Measurements from ENCODE around the gene RRBP1. TPM values are rescaled to one million over a fixed set of nuclear protein-coding genes. Genes with fewer than 3 reads are reported as not detected.

The RRBP1 gene
- total RNA-seq, 2 donors from 2014 or later: 313 to 511 TPM

DNA sequence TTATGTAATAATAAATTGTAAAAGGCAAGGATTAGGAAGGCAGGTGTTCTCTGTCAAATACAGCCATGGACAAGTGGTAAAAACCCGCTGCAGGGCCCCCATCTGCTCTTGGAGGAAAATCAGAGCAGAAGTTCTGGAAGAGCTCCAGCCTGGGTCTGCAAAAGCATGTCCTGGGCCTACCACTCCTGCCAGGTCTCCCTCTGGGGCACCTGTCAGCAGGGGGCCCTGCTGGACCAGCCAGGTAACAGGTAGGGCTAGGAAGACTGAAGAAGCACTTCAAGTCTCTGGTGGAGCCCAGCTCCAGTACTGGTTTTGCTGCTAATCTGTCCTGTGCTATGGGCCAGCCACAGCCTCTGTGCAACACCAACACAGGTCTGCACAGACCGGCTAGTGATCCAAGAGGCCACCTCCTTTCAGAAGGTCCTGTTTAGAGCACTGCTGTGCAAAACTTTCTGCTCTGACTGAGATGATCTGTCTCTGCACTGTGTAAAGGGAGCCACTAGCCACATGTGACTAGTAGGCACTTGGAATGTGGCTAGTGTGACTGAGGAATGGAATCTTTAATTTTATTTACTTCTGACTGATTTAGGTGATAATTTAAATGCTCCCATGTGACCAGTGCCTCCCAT is 30.2 kb downstream of the RRBP1 start:
- 18 to 34% methylated on average over 1 to 2 of the region's 2 CpGs for WGBS, 2 donors
- DNase-seq (peak in 3 of 4 donors; percentile 57 to 67 (median 66)), ATAC-seq (peak; percentile 14)
- TF ChIP-seq POLR2A (IDR thresholded peaks at IDR 0.05): no peak
- TF ChIP-seq, protein P1, sequence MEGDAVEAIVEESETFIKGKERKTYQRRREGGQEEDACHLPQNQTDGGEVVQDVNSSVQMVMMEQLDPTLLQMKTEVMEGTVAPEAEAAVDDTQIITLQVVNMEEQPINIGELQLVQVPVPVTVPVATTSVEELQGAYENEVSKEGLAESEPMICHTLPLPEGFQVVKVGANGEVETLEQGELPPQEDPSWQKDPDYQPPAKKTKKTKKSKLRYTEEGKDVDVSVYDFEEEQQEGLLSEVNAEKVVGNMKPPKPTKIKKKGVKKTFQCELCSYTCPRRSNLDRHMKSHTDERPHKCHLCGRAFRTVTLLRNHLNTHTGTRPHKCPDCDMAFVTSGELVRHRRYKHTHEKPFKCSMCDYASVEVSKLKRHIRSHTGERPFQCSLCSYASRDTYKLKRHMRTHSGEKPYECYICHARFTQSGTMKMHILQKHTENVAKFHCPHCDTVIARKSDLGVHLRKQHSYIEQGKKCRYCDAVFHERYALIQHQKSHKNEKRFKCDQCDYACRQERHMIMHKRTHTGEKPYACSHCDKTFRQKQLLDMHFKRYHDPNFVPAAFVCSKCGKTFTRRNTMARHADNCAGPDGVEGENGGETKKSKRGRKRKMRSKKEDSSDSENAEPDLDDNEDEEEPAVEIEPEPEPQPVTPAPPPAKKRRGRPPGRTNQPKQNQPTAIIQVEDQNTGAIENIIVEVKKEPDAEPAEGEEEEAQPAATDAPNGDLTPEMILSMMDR (IDR thresholded peaks at IDR 0.05): peak in 4 of 7 experiments; percentile 24 to 48 (median 36)
- intact Hi-C loops (cut with DNase I): no loop called here
- no peaks in the 10 kb centered on the region for H3K9me3 ChIP-seq
- H3K27ac ChIP-seq: peak overlapping the region in 3 of 4 donors; percentile 46 to 72 (median 60)
- no peak overlapping the region for H3K4me3 ChIP-seq
- H3K27me3 ChIP-seq: no peaks in the 10 kb centered on the region
- peaks cover 0 to 10% of the 10 kb centered on the region in 2 donors for H3K36me3 ChIP-seq (replicated peaks in 1 of 2; ENCODE audit: insufficient read depth in 1 of 2, low read depth in 2 of 2)
- H3K4me1 ChIP-seq: peaks cover 94% of the 10 kb centered on the region

- 28 to 33% methylated on average over 11 of the region's 11 CpGs for WGBS, 2 donors
- H3K4me1 ChIP-seq: peaks cover 96% of the 10 kb centered on the region
- DNase-seq: peak in 3 of 4 donors; percentile 12 to 25 (median 15)
These were observed 30.8 kb downstream of the RRBP1 start for GRCh38 chr20:17651129-17651759.

GRCh38 chr20:17650301-17651128 is 31.5 kb downstream of the RRBP1 start:
- Histone ChIP-seq H3K27ac (peak overlapping the region in 3 of 4 donors; percentile 38 to 72 (median 60)), H3K4me3 (no peak overlapping the region), H3K4me1 (peaks cover 99% of the 10 kb centered on the region), H3K36me3 (replicated peaks in 1 of 2; ENCODE audit: insufficient read depth in 1 of 2, low read depth in 2 of 2) (peaks cover 0 to 6% of the 10 kb centered on the region in 2 donors), H3K27me3 (no peaks in the 10 kb centered on the region), H3K9me3 (no peaks in the 10 kb centered on the region)
- intact Hi-C loops (cut with DNase I): no loop called here
- TF ChIP-seq, protein P1 (IDR thresholded peaks at IDR 0.05): no peak
- no peak for TF ChIP-seq POLR2A (IDR thresholded peaks at IDR 0.05)
- no peak for ATAC-seq
- WGBS, 2 donors: 24 to 34% methylated on average over 9 to 12 of the region's 12 CpGs
- peak; percentile 15 to 35 (median 24) for DNase-seq

More at GRCh38 chr20:17651129-17651759, 30.8 kb downstream of the RRBP1 start:
- no peak for ATAC-seq
- H3K36me3 ChIP-seq (replicated peaks in 1 of 2; ENCODE audit: insufficient read depth in 1 of 2, low read depth in 2 of 2): peaks cover 0 to 10% of the 10 kb centered on the region in 2 donors
- no peaks in the 10 kb centered on the region for H3K27me3 ChIP-seq
- intact Hi-C loops (cut with DNase I): no loop called here
- TF ChIP-seq POLR2A (IDR thresholded peaks at IDR 0.05): no peak
- TF ChIP-seq, protein P1 (IDR thresholded peaks at IDR 0.05): no peak
- no peaks in the 10 kb centered on the region for H3K9me3 ChIP-seq
- no peak overlapping the region for H3K4me3 ChIP-seq
- H3K27ac ChIP-seq: peak overlapping the region in 3 of 4 donors; percentile 38 to 72 (median 60)

- peak; percentile 68 to 79 (median 74) for DNase-seq
- no peak overlapping the region for H3K4me3 ChIP-seq
- intact Hi-C loops (cut with DNase I): no loop called here
These were observed 33.0 kb downstream of the RRBP1 start for GRCh38 chr20:17648791-17649730.

More at GRCh38 chr20:17648791-17649730, 33.0 kb downstream of the RRBP1 start:
- Histone ChIP-seq H3K9me3 (no peaks in the 10 kb centered on the region), H3K4me1 (peaks cover 99% of the 10 kb centered on the region), H3K27me3 (no peaks in the 10 kb centered on the region), H3K36me3 (replicated peaks in 1 of 2; ENCODE audit: insufficient read depth in 1 of 2, low read depth in 2 of 2) (peaks cover 0 to 4% of the 10 kb centered on the region in 2 donors), H3K27ac (peak overlapping the region; percentile 25 to 72 (median 63))
- WGBS, 2 donors: 21 to 25% methylated on average over 17 to 20 of the region's 20 CpGs
- no peak for TF ChIP-seq POLR2A (IDR thresholded peaks at IDR 0.05)
- TF ChIP-seq, protein P1 (IDR thresholded peaks at IDR 0.05): peak; percentile 22 to 66 (median 48)
- ATAC-seq: peak; percentile 43

Measured in body of pancreas (tissue), 4 donors.